NCI-H146 treated with DMSO at 0.1 percent for 48 hours (cell line): ENCODE results near the gene WNT4.
A peak's percentile ranks its signal among the peaks of the same experiment; 100 is the strongest.

Experiments
- DNase-seq: peaks from one replicate; lab custom pipeline; 2025; ENCODE audit not compliant: unreplicated experiment; lab: John Stamatoyannopoulos, UW

The WNT4 gene

DNA sequence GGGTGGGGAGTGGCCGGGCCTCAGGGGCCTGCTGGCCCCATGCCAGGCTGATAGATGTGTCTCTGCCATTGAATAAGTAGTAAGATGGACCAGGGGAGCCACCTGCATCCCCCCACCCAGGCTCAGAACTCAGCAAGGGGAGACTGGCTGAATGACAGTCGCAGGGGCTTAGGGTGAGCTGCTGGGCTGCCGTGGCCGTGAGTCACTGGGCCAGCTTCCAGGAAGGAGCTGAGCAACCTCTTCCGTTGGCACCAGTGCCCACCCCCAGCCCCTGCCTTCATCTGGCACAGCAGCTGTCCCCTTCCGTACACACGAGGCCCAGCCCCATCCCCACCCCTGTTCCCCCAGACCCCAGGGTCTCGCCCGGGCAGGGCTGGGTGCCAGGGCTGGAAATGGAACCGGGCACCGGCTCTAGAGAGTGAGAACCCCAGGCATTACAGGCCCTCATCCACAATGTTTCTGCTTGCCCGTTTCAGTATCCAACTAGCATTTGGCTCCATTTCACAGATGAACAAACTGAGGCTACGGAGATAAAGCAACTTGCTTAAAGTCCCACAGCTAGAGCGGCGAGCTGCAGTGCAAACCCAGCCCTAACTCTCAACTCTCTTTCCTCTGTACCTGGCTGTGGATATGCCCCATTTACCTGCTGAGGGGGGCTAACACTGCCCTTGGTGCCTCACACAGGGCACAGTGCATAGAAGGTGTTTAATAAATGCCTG is 10.2 kb downstream of the WNT4 start:
- no peak for DNase-seq

DNA sequence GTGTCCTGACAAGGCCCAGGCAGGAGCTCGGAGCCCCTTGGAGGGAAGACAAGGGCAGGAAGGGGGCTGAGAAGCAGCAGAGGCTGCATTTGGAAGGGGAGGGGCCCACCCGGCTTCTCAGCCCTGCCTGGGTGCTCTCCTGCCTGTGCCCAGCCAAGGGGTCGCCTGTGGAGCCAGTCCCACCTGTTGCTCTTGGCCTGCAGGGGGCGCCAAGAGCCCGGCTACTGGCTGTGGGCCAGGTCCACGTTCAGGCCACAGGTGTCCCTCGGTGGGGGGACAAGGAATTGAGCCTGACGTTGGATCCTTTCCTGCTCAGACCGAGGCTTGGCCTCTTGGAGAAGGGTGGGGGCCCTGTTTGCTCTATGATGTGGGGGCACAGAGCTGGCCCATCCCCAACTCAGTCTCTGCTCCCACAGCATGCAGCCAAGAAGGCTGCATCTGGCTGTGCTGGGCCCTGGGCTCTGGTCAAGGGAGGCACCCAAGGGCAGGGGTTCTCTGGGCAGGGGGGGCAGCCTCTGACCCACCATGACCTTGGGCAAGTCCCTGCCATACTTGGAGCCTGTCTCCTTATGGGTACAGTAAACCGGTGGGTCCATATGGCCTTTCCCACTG is 10.9 kb downstream of the WNT4 start:
- DNase-seq, result peak; percentile 5

DNA sequence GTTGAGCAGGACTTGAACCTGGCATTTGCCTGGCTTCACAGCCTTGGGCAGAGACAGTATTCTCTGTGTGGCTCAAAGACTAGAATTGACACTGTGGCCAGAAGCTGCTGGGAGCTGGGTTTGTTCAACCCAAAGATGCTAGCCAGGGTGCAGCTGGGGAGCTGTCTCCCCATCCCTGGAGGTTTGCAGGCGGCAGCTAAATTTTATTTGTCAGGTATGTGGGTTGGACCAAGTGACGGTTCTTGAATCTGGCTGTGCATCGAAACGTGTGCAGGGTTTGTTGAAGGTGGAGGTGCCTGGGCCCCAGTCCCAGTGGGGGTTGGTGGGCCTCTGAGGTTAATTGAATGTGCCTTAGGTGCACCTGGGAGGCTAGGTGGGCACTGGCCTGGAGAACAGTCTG is 11.8 kb downstream of the WNT4 start:
- DNase-seq, result no peak

DNA sequence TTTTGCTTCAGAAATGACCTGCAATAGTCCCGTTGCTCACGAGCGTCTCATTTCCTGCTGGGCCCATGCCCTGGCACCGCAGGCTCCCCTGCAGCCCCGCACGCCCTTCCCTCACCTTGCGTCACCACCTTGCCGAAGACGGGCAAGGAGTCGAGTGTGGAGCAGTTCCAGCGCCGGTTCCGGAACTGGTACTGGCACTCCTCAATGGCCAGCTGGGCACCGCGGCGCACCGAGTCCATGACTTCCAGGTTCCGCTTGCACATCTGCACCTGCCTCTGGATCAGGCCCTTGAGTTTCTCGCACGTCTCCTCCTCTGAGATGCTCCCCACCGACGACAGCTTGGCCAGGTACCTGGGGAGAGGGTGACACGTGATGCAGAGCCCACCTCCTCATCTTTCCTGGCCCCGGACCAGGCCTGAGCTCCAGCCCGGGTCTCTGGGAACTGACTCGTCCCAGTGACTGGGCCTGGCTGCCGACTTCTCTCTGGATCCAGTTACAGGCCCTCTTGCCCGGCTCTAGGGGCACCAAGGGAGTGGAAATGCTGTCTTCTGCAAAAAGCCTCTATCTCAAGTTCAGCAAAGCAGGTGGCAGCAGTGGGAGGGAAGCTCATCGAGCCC is 13.3 kb downstream of the WNT4 start:
- DNase-seq, result no peak

DNA sequence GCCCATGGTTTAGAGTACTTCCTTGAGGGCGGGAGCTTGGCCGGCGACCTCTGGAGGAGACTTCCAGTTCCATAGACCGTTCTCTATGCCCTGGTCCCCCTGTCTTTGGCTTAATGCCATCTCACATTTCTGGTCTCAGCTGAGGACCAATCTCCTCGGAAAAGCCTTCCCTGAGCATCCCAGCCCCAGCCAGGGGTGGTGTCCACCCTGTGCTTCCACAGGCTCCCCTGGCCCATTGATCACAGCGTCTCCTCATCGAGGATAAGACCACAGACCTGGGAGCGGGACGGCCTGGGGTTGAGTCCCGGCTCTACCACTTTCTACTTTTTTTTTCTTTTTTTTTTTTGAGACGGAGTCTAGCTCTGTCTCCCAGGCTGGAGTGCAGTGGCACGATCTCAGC is 14.5 kb downstream of the WNT4 start:
- no peak for DNase-seq

DNA sequence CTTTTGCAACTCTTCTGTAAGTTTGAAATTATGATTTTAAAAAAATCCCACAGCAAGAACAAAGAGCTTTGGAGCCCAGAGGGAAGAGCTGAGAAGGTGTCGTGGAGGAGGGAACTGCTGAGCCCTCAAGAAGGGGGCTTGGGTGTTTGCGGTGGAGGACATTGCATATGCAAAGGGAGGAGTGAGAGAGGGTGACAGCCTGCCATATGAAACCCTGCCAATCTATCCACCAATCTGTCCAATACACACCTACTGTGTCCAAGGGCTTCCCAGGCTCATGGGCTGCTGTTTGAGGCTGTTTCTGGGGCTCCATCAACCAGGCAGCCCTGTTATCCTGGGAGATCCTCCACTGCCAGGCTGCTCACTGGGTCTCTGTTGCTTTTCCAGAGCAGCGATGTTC is 15.2 kb downstream of the WNT4 start:
- DNase-seq, result no peak

DNA sequence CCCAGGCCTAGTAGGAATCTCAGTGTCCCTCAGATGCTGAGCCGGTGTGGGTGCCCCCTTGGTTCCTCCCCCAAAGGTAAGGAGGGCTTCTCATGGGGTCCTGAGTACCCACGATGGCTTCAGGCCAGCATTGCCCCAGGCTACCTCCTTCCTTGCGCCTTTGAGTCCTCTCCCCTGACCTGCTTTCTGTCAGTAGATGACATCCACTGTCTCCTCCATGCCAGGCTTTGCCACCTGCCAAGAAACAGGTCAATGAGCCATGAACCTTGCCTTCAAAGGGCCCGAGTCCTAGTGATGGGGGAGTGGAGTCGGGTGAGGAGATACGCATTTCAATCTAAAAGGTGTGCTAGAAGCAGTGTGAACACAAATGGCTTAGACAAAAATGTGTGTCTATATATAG is 15.6 kb downstream of the WNT4 start:
- no peak for DNase-seq

DNA sequence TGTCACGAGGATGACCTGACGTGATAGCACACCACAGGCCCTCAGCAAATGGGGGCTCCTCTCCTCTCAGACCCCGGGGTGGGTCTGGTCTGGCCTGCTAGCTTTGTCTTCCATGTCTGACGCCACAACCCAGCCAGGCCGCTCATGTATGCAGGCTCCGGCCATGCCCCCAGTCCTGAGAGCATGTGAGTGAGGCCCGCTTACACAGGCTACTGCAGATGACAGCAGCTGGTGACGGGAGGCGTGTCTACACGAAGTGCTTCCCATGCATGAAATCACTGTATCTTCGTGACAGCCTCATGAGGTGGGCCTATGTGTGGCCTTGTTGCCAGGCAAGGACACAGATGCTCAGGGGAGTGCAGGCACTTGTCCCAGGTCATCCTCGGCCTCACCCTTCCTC is 16.4 kb downstream of the WNT4 start:
- no peak for DNase-seq

DNA sequence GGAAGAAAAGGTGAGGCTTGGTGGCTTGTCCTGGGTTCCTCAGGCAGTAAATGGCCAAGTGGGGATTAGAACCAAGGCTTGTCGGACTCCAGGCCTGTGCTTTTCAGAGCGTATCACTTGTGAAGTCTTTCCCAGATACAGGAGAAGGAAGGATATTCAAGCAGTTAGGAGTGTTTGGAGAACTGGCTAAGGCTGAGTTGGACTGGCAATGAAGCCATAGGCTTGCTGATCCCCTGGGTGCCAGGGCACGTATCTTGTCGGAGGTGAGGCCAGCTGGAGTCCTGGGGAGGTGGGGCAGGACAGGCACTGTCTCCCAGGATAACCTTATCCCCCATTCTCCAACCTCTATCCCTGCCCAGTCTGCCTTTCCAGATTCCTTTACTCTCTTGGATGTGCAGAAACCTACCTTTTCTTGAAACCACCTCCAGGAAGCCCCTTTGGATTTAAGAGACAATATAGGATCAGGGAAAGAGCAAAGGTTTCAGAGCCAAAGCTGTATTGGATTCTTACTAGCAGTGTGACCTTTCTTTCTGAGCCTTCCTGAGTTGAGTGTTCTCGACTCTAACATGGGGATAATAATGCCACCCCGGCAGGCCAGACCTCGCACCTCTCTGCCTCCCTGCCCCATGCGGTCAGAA is 18.2 kb downstream of the WNT4 start:
- DNase-seq, result no peak

DNA sequence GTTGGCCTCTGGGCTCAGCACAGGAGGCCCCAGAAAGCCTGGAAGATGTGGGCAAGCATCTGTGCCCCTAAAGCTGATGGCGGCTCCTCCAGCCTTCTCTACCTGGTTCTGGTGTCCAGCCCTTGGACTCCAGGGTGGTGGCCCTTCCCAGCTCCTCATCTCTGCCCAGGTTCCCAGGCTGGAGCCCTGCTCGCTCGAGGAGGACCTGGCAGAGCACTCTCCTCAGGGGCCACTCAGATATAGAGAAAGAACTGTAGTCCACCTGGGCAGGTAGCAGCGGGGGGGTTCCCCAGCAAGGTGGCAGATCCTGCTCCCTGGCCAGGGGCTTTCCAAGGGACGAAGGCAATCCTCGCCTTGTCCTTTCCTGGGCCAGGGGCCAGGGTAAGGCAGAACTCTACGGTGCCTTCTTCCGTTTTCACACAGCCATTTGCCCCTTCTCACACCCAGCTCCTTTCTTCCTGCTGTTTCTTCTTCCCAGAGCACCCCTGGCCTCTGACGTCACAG is 18.9 kb downstream of the WNT4 start:
- no peak for DNase-seq

DNA sequence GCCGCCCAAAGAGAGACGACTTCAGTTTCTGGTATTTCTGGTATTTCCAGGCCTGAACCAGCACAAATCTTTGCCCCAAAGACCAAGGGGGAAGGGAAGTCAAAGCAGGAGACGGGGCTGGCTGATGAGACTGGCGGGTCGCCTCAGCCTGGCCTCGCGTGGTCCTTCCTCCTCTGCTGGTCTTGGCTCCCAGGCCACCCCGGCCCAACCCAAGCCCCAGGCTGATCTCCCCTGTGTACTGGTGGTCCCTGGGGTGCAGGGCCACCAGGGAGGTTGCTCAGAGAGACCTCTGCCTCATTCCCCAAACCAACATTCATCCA is 19.9 kb downstream of the WNT4 start:
- DNase-seq, result no peak

DNA sequence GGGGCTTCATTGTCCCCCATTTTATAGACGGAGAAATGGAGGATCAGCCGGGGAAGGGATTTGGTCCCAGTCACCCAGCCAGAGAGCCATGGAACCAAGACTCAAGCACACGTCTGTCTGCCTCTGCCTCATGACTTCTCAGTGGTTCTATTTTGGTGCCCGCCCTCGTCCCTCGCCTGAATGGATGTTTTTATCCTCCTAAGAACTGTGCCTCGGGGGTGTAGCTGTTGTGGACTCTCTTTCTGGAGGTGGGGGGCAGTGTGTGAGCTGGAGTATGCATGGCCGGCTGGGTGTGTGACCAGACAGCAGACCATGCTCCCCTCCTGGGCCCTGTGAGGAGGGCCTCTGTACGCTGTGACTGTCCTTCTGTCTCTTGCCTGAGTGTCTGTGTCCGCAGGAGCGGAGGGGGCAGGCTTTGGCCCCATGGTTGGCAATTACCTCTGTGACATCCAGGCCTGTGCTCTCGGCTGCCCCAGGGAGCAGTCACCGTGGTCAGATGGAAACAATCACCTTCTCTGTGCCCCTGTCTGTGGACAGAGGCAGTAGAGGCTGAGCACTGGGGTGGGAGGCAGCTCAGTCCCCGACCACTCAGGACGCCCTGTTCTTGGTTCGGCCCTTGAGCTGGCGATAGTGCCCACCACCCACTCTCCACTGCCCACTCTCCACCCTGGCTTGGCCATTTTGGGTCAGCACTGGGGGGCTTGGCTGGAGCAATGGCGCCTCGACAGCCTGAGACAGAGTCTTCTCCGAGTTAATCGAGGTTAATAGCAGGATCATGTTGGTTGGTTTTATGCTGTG is 20.4 kb downstream of the WNT4 start:
- DNase-seq, result no peak

DNA sequence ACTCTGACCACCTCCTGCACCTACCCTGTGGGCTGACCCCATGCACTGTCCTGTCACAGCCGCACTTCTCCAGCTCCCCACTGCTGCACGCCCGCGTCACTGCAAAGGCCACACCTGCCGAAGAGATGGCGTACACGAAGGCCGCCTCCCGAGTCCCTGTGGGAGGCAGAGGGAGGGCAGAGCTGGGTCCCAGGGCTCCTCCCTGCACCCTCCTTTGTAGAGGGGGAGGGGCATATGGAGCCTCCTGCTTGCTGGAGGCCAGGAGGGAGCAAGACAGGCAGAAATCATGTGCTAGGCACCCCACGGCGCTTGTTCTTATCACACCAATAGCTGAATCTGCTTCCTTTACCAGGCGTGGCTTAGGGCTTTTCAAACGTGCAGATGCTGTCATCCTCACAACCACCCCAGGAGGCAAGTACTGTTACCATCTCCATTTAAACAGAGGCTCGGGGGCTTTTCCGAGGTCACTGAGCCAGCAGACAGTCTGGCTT is 21.4 kb downstream of the WNT4 start:
- DNase-seq, result peak; percentile 74

DNA sequence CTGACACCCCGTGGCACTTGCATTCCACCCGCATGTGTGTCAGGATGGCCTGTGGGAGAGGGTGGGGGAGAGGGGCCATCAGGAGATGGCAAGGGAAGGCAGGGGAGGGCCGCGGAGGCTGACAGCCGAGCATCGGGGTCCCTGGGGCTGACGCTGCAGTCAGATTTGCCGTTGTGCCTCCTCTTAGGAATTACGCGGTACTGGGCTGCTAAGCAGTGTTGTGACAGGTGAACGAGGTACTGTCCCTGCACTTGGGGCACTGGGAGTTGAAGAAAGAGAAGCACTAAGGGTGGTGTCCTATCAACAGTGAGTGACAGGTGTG is 22.5 kb downstream of the WNT4 start:
- no peak for DNase-seq

DNA sequence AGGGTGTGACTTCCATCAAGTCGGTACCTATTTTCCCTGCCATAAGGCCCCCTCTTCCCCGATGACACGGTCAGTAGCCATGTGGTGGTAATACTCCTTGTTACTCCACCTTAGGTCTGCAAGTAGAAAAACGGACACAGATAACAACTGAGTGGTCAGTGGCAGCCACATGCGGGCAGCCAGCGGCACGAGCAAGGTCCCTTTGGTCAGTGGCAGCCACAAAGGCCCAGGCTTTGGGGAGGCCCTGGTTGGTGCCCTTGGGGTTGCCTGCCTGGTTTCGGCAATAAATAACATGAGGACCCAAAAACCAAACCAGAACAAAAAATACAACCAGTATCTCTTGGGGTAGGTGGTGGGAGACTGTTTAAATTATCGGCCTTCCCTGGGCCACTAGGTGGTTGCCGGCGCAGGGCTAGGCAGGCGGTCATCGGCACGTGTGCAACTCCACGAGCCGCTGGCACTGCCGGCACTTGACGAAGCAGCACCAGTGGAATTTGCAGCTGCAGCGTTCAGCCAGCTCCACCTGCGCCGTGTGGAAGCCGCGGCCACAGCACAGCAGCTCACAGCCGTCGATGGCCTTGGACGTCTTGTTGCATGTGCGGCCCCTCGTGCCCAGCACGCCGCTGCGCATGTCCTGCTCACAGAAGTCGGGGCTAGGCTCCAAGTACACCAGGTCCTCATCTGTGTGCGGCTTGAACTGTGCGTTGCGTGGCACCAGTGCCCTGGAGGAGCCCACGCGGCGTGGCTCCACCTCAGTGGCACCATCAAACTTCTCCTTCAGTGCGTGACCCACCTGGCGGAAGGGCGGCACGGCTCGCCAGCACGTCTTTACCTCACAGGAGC is 23.1 kb downstream of the WNT4 start:
- no peak for DNase-seq

DNA sequence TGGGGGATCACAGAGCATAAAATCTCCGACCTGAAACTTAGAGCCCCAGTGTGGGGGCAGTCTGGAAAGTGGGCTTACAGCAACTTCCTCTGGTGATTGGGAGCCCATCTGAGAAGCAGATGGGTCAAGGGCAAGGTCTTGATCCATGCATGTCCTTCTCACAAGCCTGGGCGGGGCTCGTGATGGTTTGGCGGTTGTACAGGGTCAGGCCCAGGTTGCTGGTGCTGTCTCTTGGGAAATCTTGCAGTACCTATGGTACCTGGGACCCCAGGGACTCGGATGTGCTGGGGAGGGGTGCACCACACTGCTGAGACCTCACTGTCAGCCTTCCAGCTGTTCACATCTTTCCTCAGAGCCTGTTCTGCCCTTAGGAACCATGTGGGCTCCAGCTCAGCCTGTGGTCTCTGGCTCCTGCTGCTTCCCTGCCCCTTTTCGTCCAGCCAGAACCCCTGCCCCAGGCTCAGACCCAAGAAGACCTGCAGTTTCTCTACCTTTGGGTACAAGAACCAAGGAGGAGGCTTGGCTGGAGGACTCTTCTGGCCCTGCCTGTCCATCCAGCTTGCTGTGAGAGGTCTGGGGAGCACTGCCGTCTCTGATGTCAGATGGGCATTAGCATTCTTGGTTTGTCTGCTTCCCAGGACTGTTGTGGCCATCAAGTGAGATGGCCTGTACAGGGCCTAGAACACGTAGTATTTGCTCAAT is 24.5 kb downstream of the WNT4 start:
- no peak for DNase-seq

DNA sequence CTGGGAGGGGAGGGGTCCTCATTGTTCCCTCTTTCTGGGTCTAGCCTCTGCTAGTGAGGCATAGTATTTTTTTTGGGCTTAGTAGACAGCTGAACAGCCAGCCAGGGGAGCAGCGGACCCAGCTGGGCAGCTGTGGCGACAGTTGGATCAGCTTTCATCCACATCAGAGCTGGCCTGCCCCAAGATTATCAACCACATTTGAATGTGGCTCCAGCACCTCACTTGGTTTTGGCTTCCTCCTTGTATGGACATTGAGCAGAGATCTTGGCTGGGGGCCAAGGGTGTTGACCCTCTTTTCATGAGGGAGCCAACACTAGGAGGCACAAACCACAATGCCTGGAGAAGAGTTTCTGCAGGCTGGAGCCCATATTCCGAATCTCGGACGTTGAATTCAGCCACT is 25.0 kb downstream of the WNT4 start:
- no peak for DNase-seq

DNA sequence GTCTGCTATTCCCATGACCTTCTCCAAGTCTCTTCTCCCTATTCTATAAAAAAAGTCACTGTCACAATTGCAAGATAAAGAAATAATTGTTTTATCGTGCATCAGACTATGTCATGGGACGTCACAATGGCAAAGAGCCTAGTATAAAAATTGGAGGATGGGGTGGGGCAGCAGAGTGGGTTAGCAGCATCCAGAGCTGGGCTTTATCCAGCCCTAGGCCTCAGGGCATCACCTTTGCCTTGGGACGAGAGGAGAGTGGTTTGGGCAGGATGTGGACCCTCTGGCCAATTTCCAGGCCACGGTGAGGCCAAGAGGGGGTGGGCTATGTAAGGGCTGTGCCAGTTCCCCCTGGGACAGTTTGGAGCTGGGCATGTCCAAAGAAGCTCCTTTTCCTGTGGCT is 25.7 kb downstream of the WNT4 start:
- no peak for DNase-seq

DNA sequence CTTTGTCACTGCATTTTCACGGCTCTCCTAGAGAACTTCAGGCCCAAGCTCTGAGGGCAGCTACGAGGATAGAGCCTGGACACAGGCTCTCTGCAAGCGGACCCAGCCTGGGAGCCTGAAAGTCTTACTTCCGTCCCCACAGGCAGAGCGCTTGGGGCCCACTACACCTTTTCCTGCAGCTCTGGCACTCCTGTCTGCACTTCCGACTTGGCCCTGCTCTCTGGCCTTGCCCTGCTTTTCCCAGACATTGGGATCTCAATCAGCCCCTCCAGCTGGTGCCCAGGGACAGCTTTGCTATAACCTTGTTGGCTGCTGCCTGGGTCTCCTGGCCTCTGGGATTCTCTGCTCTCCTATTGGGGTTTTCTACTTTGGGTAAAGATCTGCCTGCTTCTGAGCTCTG is 27.6 kb downstream of the WNT4 start:
- DNase-seq, result no peak
